HCT116 (cell line): ENCODE measurements around the gene TOLLIP.

Experiments
- POLR2AphosphoS5 ChIP-seq: IDR thresholded peaks from 2 replicates; pipeline ENCODE4 v1.6.1; 2011; ENCODE audit warnings: mild to moderate bottlenecking, low read depth, low read length, moderate library complexity
- ZFX ChIP-seq: fragments of 450-650 bp; IDR thresholded peaks from 2 replicates; pipeline ENCODE4 v1.6.1; 2017

GRCh38 chr11:1302041-1302460 lies 7.4 kb downstream of the TOLLIP start:
- TF ChIP-seq POLR2AphosphoS5, result no peak
- TF ChIP-seq ZFX, result no peak
